ENCODE measurements around the gene GNB4. TPM values are rescaled to one million over a fixed set of nuclear protein-coding genes. Genes with fewer than 3 reads are reported as not detected.

GNB4 gene
- 26.7 TPM for total RNA-seq (2021; ENCODE audit: unreplicated experiment)
- 9.7 TPM for polyA plus RNA-seq (2012; ENCODE audit: insufficient read length)
- Bru-seq, nascent RNA: percentile 72 among the genes with signal in this experiment
- percentile 78 among the genes with signal in this experiment for BruChase-seq, experiment 1, labeled RNA remaining after a 2-hour chase
- BruChase-seq, experiment 2, labeled RNA remaining after a 6-hour chase: percentile 90 among the genes with signal in this experiment
- long read RNA-seq, full-length matches to known transcripts: 46 of 68 reads
- long read RNA-seq, partial matches to known transcripts: 2 of 68 reads
- long read RNA-seq, other reads (novel, unspliced or antisense): 20 of 68 reads

- ChIA-PET CTCF (no interaction called here), POLR2A (interaction anchor here (0.6 kb wide), 1 partner anchor 126 kb away, joined by 3 read pairs; no protein-coding TSS in a partner anchor)
- no peak for DNase-seq (ENCODE audit: low read depth, low spot score)
- BruUV-seq (replicated peaks): no TSS peak
- intact Hi-C loops (cut with micrococcal nuclease; ENCODE audit: unreplicated experiment): no loop called here
- peak within 1 kb of the TSS; percentile 80 for H3K27ac ChIP-seq (ENCODE audit: low read length)
- peak; percentile 97 for ATAC-seq
- H3K36me3 ChIP-seq (ENCODE audit: control insufficient read depth, insufficient read depth, low read length): no peaks in the 10 kb centered on the region
- H3K27me3 ChIP-seq (ENCODE audit: control insufficient read depth, insufficient read depth, low read length): peaks cover 6% of the 10 kb centered on the region
- peak within 1 kb of the TSS; percentile 64 to 72 for H3K4me3 ChIP-seq (ENCODE audit: low read depth in 2 of 2, low read length in 2 of 2)
- in situ Hi-C loops (cut with HindIII; ENCODE audit: low pct_unique_long_range_greater_than_20kb, low sequenced_read_pairs): no loop called here
- peaks cover 11% of the 10 kb centered on the region for H3K4me1 ChIP-seq (ENCODE audit: control insufficient read depth, insufficient read depth, low read length)
- no peaks in the 10 kb centered on the region for H3K9me3 ChIP-seq (ENCODE audit: control insufficient read depth, insufficient read depth, low read depth, low read length)
- 0 out of 2 replicates have a peak, but pooled peaks have one; percentile 3 for TF ChIP-seq SIN3A (IDR thresholded peaks at IDR 0.05; ENCODE audit: borderline replicate concordance, insufficient read depth, low read depth, low read length)
- TF ChIP-seq POLR2AphosphoS5 (IDR thresholded peaks at IDR 0.05; ENCODE audit: low read depth, low read length): peak; percentile 30; the same call in 1 of the 2 replicates
- TF ChIP-seq REST (IDR thresholded peaks at IDR 0.05; ENCODE audit: insufficient read depth in 1 of 2, low read depth in 2 of 2, low read length in 1 of 2): no peak
Observed at GRCh38 chr3:179451265-179452175, at the start of gene GNB4. TSS of gene GNB4 (minus strand) at chr3:179451470. CDS start at chr3:179426200, 25,270 bp downstream.

GRCh38 chr3:179495483-179495882 lies 44.2 kb upstream of the GNB4 start:
- Histone ChIP-seq H3K4me3 (ENCODE audit: low read depth in 2 of 2, low read length in 2 of 2) (no peak overlapping the region), H3K27ac (ENCODE audit: low read length) (no peak overlapping the region), H3K4me1 (ENCODE audit: control insufficient read depth, insufficient read depth, low read length) (no peaks in the 10 kb centered on the region), H3K9me3 (ENCODE audit: control insufficient read depth, insufficient read depth, low read depth, low read length) (peaks cover 27% of the 10 kb centered on the region; the same call in 1 of the 2 replicates), H3K27me3 (ENCODE audit: control insufficient read depth, insufficient read depth, low read length) (no peaks in the 10 kb centered on the region), H3K36me3 (ENCODE audit: control insufficient read depth, insufficient read depth, low read length) (no peaks in the 10 kb centered on the region)
- ATAC-seq (no peak), DNase-seq (ENCODE audit: low read depth, low spot score) (no peak)
- in situ Hi-C loops (cut with HindIII; ENCODE audit: low pct_unique_long_range_greater_than_20kb, low sequenced_read_pairs): no loop called here
- CTCF ChIA-PET: no interaction called here
- intact Hi-C loops (cut with micrococcal nuclease; ENCODE audit: unreplicated experiment): no loop called here
- POLR2A ChIA-PET: no interaction called here
- no TSS peak for BruUV-seq (replicated peaks)
- no peak for TF ChIP-seq TCF7L2 (IDR thresholded peaks at IDR 0.05; ENCODE audit: low read depth, low read length)
- no peak for TF ChIP-seq POLR2AphosphoS5 (IDR thresholded peaks at IDR 0.05; ENCODE audit: low read depth, low read length)
- TF ChIP-seq REST (IDR thresholded peaks at IDR 0.05; ENCODE audit: insufficient read depth in 1 of 2, low read depth in 2 of 2, low read length in 1 of 2): no peak
- TF ChIP-seq CTCF (IDR thresholded peaks at IDR 0.05): no peak
- TF ChIP-seq SIN3A (IDR thresholded peaks at IDR 0.05; ENCODE audit: borderline replicate concordance, insufficient read depth, low read depth, low read length): no peak

All from Panc1 (cell line).